Measurements from ENCODE around the gene CPED1. TPM values are rescaled to one million over a fixed set of nuclear protein-coding genes. Genes with fewer than 3 reads are reported as not detected.
"Not testable (repeated sequence)": the region's sequence is repeated elsewhere in the genome, so short reads cannot be mapped to it uniquely, and the experiment has no call there.

Gene CPED1
- polyA plus RNA-seq, 1 donor from 2014 or later: not detected

GRCh38 chr7:121058975-121059374, 70.5 kb downstream of the CPED1 start:
- Histone ChIP-seq H2AFZ (ENCODE audit: low read depth, low read length) (no peak overlapping the region), H4K20me1 (ENCODE audit: insufficient read depth) (no peaks in the 10 kb centered on the region), H3F3A (ENCODE audit: insufficient read depth, low read length, poor library complexity, severe bottlenecking) (no peaks in the 10 kb centered on the region), H3K27ac (ENCODE audit: low read length) (no peak overlapping the region), H3K36me3 (ENCODE audit: insufficient read depth, low read length) (no peaks in the 10 kb centered on the region), H3K79me2 (replicated peaks; ENCODE audit: insufficient read depth, low read length) (no peaks in the 10 kb centered on the region), H3K9ac (ENCODE audit: low read length) (no peak overlapping the region), H3K4me3 (ENCODE audit: low read length) (no peak overlapping the region), H3K27me3 (ENCODE audit: insufficient read depth, low read depth, low read length) (no peaks in the 10 kb centered on the region), H3K9me3 (ENCODE audit: low read length) (no peaks in the 10 kb centered on the region), H3K4me2 (ENCODE audit: low read length) (no peak overlapping the region), H3K9me2 (ENCODE audit: insufficient read depth, low read length) (no peaks in the 10 kb centered on the region)
- TF ChIP-seq SMC3 (conservative IDR thresholded peaks at IDR 0.05; ENCODE audit: poor library complexity) (no peak), POLR2AphosphoS5 (IDR thresholded peaks at IDR 0.05) (no peak), REST (IDR thresholded peaks at IDR 0.05; ENCODE audit: borderline replicate concordance) (no peak)

GRCh38 chr7:121059979-121060509, 71.5 kb downstream of the CPED1 start:
- not testable (repeated sequence) for H3K27ac ChIP-seq (ENCODE audit: low read length); H3K9ac ChIP-seq (ENCODE audit: low read length); H3F3A ChIP-seq (ENCODE audit: insufficient read depth, low read length, poor library complexity, severe bottlenecking); H2AFZ ChIP-seq (ENCODE audit: low read depth, low read length); H3K36me3 ChIP-seq (ENCODE audit: insufficient read depth, low read length); H3K9me2 ChIP-seq (ENCODE audit: insufficient read depth, low read length); H4K20me1 ChIP-seq (ENCODE audit: insufficient read depth); H3K27me3 ChIP-seq (ENCODE audit: insufficient read depth, low read depth, low read length); H3K79me2 ChIP-seq (replicated peaks; ENCODE audit: insufficient read depth, low read length); H3K9me3 ChIP-seq (ENCODE audit: low read length); H3K4me2 ChIP-seq (ENCODE audit: low read length); H3K4me3 ChIP-seq (ENCODE audit: low read length)

GRCh38 chr7:121061677-121062582, 73.4 kb downstream of the CPED1 start:
- H3K9me2 ChIP-seq (ENCODE audit: insufficient read depth, low read length): no peaks in the 10 kb centered on the region
- no peak for TF ChIP-seq REST (IDR thresholded peaks at IDR 0.05; ENCODE audit: borderline replicate concordance)
- TF ChIP-seq CTCF (IDR thresholded peaks at IDR 0.05; ENCODE audit: poor library complexity, severe bottlenecking): no peak
- no peak for TF ChIP-seq SMC3 (conservative IDR thresholded peaks at IDR 0.05; ENCODE audit: poor library complexity)
- TF ChIP-seq TAF1 (IDR thresholded peaks at IDR 0.05; ENCODE audit: low read depth): no peak
- no peak for TF ChIP-seq EZH2 (IDR thresholded peaks at IDR 0.05; ENCODE audit: borderline replicate concordance, insufficient read depth, low read length, poor library complexity, severe bottlenecking)
- TF ChIP-seq EP300 (conservative IDR thresholded peaks at IDR 0.05; ENCODE audit: poor library complexity, severe bottlenecking): no peak
- no peak for TF ChIP-seq RAD21 (conservative IDR thresholded peaks at IDR 0.05)
- TF ChIP-seq MXI1 (conservative IDR thresholded peaks at IDR 0.05; ENCODE audit: poor library complexity, severe bottlenecking): no peak
- H3K4me2 ChIP-seq (ENCODE audit: low read length): no peak overlapping the region
- no peaks in the 10 kb centered on the region for H3K9me3 ChIP-seq (ENCODE audit: low read length)
- H3F3A ChIP-seq (ENCODE audit: insufficient read depth, low read length, poor library complexity, severe bottlenecking): no peaks in the 10 kb centered on the region
- H3K79me2 ChIP-seq (replicated peaks; ENCODE audit: insufficient read depth, low read length): no peaks in the 10 kb centered on the region
- no peak overlapping the region for H3K27ac ChIP-seq (ENCODE audit: low read length)
- H4K20me1 ChIP-seq (ENCODE audit: insufficient read depth): no peaks in the 10 kb centered on the region
- H3K36me3 ChIP-seq (ENCODE audit: insufficient read depth, low read length): no peaks in the 10 kb centered on the region
- H2AFZ ChIP-seq (ENCODE audit: low read depth, low read length): no peak overlapping the region
- no peak overlapping the region for H3K9ac ChIP-seq (ENCODE audit: low read length)
- no peaks in the 10 kb centered on the region for H3K27me3 ChIP-seq (ENCODE audit: insufficient read depth, low read depth, low read length)
- H3K4me3 ChIP-seq (ENCODE audit: low read length): no peak overlapping the region
